Measurements from ENCODE around the gene COL19A1.
"Not testable (repeated sequence)": the region's sequence is repeated elsewhere in the genome, so short reads cannot be mapped to it uniquely, and the experiment has no call there.

COL19A1 gene

GRCh38 chr6:69976591-69977090 is 110.3 kb downstream of the COL19A1 start:
- no peak for DNase-seq

- DNase-seq = peak in 1 of 2 experiments; percentile 38
Observed at GRCh38 chr6:69980624-69981023, 114.3 kb downstream of the COL19A1 start.

- no peak for DNase-seq
Observed at GRCh38 chr6:69984506-69984905, 118.2 kb downstream of the COL19A1 start.

GRCh38 chr6:69985180-69985579 is 118.8 kb downstream of the COL19A1 start:
- no peak for DNase-seq

- no peak for DNase-seq
Observed at GRCh38 chr6:69987550-69987949, 121.2 kb downstream of the COL19A1 start.

- no peak for DNase-seq
Observed at GRCh38 chr6:69988458-69989126, 122.2 kb downstream of the COL19A1 start.

GRCh38 chr6:69994251-69994650 is 127.9 kb downstream of the COL19A1 start:
- DNase-seq = no peak

GRCh38 chr6:70008189-70008588 is 141.8 kb downstream of the COL19A1 start:
- no peak for DNase-seq

- not testable (repeated sequence) for DNase-seq
Observed at GRCh38 chr6:70010339-70010738, 144.0 kb downstream of the COL19A1 start.

GRCh38 chr6:70023201-70023600 is 156.8 kb downstream of the COL19A1 start:
- DNase-seq = not testable (repeated sequence)

- no peak for DNase-seq
Observed at GRCh38 chr6:70028246-70028645, 161.9 kb downstream of the COL19A1 start.

- DNase-seq = peak in 1 of 2 experiments; percentile 0
Observed at GRCh38 chr6:70028926-70029325, 162.6 kb downstream of the COL19A1 start.

GRCh38 chr6:70033781-70034180 is 167.4 kb downstream of the COL19A1 start:
- DNase-seq = peak in 1 of 2 experiments; percentile 25

- no peak for DNase-seq
Observed at GRCh38 chr6:70037445-70037844, 171.1 kb downstream of the COL19A1 start.

- no peak for DNase-seq
Observed at GRCh38 chr6:70040766-70041165, 174.4 kb downstream of the COL19A1 start.

GRCh38 chr6:70041411-70041810 is 175.1 kb downstream of the COL19A1 start:
- no peak for DNase-seq

- DNase-seq = no peak
Observed at GRCh38 chr6:70045413-70045812, 179.1 kb downstream of the COL19A1 start.

- no peak for DNase-seq
Observed at GRCh38 chr6:70051197-70052124, 185.1 kb downstream of the COL19A1 start.

- DNase-seq = peak; percentile 45 to 87
Observed at GRCh38 chr6:70059039-70059719, 192.8 kb downstream of the COL19A1 start.

- DNase-seq = no peak
Observed at GRCh38 chr6:70060680-70061079, 194.3 kb downstream of the COL19A1 start.

GRCh38 chr6:70061546-70061945 is 195.2 kb downstream of the COL19A1 start:
- DNase-seq = no peak

- no peak for DNase-seq
Observed at GRCh38 chr6:70062010-70062409, 195.7 kb downstream of the COL19A1 start.

- no peak for DNase-seq
Observed at GRCh38 chr6:70072540-70073179, 206.3 kb downstream of the COL19A1 start.

All from NCI-H524 (cell line).